Measurements from ENCODE around the gene OBSCN. TPM values are rescaled to one million over a fixed set of nuclear protein-coding genes. Genes with fewer than 3 reads are reported as not detected.

Gene OBSCN
- total and polyA plus RNA-seq, 4 donors = 0.54 to 5.6 (median 2.7) TPM

DNA sequence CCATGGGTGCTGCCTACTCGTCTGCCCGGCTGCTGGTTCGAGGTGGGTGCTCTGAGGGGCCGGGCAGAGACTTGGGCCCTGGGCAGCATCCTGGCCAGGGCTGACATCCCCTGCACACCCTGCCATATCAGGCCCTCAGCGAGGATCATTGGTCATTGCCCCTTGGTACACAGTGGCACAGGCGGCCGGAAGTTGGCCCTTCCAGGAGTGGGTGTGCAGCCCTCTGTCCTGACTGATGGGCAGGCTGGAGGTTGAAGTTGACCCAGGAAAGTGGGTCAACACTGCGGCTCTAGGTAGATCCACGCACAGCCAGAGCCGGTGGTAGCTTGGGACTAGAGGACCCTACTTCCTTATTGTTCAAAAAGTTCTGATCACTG lies 125.9 kb downstream of the OBSCN start:
- Histone ChIP-seq H3K27ac (ENCODE audit: low read depth in 1 of 2, low read length in 2 of 2) (no peak overlapping the region), H3K9ac (ENCODE audit: low read depth in 1 of 2, low read length in 2 of 2) (no peak overlapping the region), H3K4me1 (ENCODE audit: control insufficient read depth in 4 of 4, insufficient read depth in 4 of 4, low read length in 3 of 4) (no peaks in the 10 kb centered on the region), H3K9me3 (ENCODE audit: control insufficient read depth in 4 of 4, low read length in 3 of 4) (no peaks in the 10 kb centered on the region), H3K27me3 (ENCODE audit: control insufficient read depth in 4 of 4, insufficient read depth in 4 of 4, low read length in 3 of 4) (no peaks in the 10 kb centered on the region), H3K36me3 (ENCODE audit: control insufficient read depth in 4 of 4, insufficient read depth in 3 of 4, low read depth in 1 of 4, low read length in 3 of 4) (no peaks in the 10 kb centered on the region), H3K4me3 (ENCODE audit: low read depth in 1 of 3, low read length in 3 of 3) (no peak overlapping the region)
- no peak for DNase-seq (ENCODE audit: low spot score)
- TF ChIP-seq GABPA (IDR thresholded peaks at IDR 0.05 in 1 of 2, conservative IDR thresholded peaks at IDR 0.05 in 1 of 2) (no peak), SP1 (IDR thresholded peaks at IDR 0.05) (no peak), RAD21 (IDR thresholded peaks at IDR 0.05) (no peak), RXRA (IDR thresholded peaks at IDR 0.05) (no peak), YY1 (IDR thresholded peaks at IDR 0.05) (no peak), HNF4G (IDR thresholded peaks at IDR 0.05) (no peak), FOXA1 (IDR thresholded peaks at IDR 0.05) (no peak), FOXA2 (IDR thresholded peaks at IDR 0.05) (no peak)
- TF ChIP-seq, protein P1, sequence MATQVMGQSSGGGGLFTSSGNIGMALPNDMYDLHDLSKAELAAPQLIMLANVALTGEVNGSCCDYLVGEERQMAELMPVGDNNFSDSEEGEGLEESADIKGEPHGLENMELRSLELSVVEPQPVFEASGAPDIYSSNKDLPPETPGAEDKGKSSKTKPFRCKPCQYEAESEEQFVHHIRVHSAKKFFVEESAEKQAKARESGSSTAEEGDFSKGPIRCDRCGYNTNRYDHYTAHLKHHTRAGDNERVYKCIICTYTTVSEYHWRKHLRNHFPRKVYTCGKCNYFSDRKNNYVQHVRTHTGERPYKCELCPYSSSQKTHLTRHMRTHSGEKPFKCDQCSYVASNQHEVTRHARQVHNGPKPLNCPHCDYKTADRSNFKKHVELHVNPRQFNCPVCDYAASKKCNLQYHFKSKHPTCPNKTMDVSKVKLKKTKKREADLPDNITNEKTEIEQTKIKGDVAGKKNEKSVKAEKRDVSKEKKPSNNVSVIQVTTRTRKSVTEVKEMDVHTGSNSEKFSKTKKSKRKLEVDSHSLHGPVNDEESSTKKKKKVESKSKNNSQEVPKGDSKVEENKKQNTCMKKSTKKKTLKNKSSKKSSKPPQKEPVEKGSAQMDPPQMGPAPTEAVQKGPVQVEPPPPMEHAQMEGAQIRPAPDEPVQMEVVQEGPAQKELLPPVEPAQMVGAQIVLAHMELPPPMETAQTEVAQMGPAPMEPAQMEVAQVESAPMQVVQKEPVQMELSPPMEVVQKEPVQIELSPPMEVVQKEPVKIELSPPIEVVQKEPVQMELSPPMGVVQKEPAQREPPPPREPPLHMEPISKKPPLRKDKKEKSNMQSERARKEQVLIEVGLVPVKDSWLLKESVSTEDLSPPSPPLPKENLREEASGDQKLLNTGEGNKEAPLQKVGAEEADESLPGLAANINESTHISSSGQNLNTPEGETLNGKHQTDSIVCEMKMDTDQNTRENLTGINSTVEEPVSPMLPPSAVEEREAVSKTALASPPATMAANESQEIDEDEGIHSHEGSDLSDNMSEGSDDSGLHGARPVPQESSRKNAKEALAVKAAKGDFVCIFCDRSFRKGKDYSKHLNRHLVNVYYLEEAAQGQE (IDR thresholded peaks at IDR 0.05) = no peak
- TF ChIP-seq, protein P2, sequence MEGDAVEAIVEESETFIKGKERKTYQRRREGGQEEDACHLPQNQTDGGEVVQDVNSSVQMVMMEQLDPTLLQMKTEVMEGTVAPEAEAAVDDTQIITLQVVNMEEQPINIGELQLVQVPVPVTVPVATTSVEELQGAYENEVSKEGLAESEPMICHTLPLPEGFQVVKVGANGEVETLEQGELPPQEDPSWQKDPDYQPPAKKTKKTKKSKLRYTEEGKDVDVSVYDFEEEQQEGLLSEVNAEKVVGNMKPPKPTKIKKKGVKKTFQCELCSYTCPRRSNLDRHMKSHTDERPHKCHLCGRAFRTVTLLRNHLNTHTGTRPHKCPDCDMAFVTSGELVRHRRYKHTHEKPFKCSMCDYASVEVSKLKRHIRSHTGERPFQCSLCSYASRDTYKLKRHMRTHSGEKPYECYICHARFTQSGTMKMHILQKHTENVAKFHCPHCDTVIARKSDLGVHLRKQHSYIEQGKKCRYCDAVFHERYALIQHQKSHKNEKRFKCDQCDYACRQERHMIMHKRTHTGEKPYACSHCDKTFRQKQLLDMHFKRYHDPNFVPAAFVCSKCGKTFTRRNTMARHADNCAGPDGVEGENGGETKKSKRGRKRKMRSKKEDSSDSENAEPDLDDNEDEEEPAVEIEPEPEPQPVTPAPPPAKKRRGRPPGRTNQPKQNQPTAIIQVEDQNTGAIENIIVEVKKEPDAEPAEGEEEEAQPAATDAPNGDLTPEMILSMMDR (IDR thresholded peaks at IDR 0.05; ENCODE audit: low read depth, low read length, missing input control) = no peak
- TF ChIP-seq, protein P3, sequence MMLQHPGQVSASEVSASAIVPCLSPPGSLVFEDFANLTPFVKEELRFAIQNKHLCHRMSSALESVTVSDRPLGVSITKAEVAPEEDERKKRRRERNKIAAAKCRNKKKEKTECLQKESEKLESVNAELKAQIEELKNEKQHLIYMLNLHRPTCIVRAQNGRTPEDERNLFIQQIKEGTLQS (IDR thresholded peaks at IDR 0.05) = no peak
- WGBS = 95% methylated on average over 10 of the region's 10 CpGs

DNA sequence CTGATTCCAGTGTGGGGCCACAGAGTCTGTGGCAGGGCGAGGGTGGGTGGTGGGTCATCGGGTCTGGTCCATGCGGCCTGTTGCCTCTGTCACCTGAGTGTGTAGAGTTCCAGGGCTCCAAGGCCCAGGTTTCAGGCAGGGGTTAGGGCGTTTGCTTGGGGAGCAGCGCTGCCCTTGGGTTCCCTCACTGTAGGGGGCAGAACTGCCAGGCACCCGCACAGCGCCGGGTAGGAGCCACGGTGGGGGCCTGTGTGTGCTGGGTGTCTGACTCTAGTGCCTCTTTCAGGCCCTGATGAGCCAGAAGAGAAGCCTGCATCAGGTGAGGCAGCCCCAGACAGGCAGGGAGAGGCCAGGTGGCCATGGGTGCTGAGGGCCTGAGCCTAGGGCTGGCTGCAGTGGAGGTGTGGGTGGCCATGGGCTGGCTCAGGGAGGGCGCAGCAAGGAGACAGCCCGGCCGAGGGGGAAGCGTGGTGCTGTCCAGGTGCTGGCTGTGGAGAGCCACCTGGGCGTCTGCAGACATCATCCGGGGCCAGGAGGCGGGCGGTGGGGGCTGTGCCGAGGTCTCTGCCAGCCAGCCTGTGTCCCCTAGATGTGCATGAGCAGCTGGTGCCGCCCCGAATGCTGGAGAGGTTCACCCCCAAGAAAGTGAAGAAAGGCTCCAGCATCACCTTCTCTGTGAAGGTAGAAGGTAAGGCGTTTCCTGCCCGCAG lies 126.5 kb downstream of the OBSCN start:
- 94% methylated on average over 22 of the region's 22 CpGs for WGBS
- H3K4me3 ChIP-seq (ENCODE audit: low read depth in 1 of 3, low read length in 3 of 3) = no peak overlapping the region
- no peak overlapping the region for H3K9ac ChIP-seq (ENCODE audit: low read depth in 1 of 2, low read length in 2 of 2)
- TF ChIP-seq HNF4A (conservative IDR thresholded peaks at IDR 0.05) (no peak), HNF4G (IDR thresholded peaks at IDR 0.05) (no peak), RAD21 (IDR thresholded peaks at IDR 0.05) (no peak), JUND (IDR thresholded peaks at IDR 0.05) (no peak)
- TF ChIP-seq, protein P4, sequence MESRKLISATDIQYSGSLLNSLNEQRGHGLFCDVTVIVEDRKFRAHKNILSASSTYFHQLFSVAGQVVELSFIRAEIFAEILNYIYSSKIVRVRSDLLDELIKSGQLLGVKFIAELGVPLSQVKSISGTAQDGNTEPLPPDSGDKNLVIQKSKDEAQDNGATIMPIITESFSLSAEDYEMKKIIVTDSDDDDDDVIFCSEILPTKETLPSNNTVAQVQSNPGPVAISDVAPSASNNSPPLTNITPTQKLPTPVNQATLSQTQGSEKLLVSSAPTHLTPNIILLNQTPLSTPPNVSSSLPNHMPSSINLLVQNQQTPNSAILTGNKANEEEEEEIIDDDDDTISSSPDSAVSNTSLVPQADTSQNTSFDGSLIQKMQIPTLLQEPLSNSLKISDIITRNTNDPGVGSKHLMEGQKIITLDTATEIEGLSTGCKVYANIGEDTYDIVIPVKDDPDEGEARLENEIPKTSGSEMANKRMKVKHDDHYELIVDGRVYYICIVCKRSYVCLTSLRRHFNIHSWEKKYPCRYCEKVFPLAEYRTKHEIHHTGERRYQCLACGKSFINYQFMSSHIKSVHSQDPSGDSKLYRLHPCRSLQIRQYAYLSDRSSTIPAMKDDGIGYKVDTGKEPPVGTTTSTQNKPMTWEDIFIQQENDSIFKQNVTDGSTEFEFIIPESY (IDR thresholded peaks at IDR 0.05) = no peak
- TF ChIP-seq, protein P1 (IDR thresholded peaks at IDR 0.05) = no peak
- H3K27me3 ChIP-seq (ENCODE audit: control insufficient read depth in 4 of 4, insufficient read depth in 4 of 4, low read length in 3 of 4) = no peaks in the 10 kb centered on the region
- H3K9me3 ChIP-seq (ENCODE audit: control insufficient read depth in 4 of 4, low read length in 3 of 4) = no peaks in the 10 kb centered on the region
- H3K4me1 ChIP-seq (ENCODE audit: control insufficient read depth in 4 of 4, insufficient read depth in 4 of 4, low read length in 3 of 4) = no peaks in the 10 kb centered on the region
- no peak overlapping the region for H3K27ac ChIP-seq (ENCODE audit: low read depth in 1 of 2, low read length in 2 of 2)
- no peak for DNase-seq (ENCODE audit: low spot score)
- H3K36me3 ChIP-seq (ENCODE audit: control insufficient read depth in 4 of 4, insufficient read depth in 3 of 4, low read depth in 1 of 4, low read length in 3 of 4) = no peaks in the 10 kb centered on the region
